ENCODE measurements around the gene TRANK1. TPM values are rescaled to one million over a fixed set of nuclear protein-coding genes. Genes with fewer than 3 reads are reported as not detected.
A peak's percentile ranks its signal among the peaks of the same experiment; 100 is the strongest.

TRANK1 gene
- total and polyA plus RNA-seq, 5 donors from 2014 or later, result 24.6 to 139 (median 29.1) TPM

DNA sequence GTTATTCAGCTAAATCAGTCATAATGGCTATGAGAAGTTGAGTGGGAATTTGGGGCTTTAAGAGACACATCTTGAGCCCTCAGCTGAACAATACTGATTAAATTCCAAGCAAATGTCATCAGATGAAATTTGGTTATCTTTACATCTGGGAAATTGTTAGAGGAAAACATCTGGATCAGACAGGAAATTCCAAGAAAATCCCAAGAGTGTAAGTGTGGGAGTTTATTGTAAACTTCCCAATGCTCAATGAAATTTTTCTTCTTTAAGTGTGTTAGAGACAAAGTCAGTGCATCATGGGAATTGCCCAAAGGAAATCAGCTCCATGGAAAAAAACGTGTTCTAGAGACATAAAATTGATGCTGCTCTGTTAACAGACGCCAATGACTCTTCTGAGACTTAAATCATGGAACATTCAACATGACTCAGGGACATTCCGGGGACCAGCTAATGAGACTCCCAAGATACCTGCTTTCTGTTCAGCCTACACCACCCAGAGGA is 160.7 kb downstream of the TRANK1 start:
- Histone ChIP-seq H3K27me3 (ENCODE audit: control insufficient read depth, insufficient read depth, low read length) (peaks cover 8% of the 10 kb centered on the region), H3K27ac (ENCODE audit: insufficient read depth, low read length, poor library complexity, severe bottlenecking) (no peak overlapping the region), H3K4me1 (ENCODE audit: control insufficient read depth, insufficient read depth, low read length, poor library complexity, severe bottlenecking) (no peaks in the 10 kb centered on the region), H3K9me3 (ENCODE audit: control insufficient read depth in 2 of 2, low read length in 2 of 2) (no peaks in the 10 kb centered on the region), H3K36me3 (ENCODE audit: control insufficient read depth, insufficient read depth, low read length) (no peaks in the 10 kb centered on the region), H3K4me3 (ENCODE audit: low read depth, low read length) (no peak overlapping the region)
- ATAC-seq (ENCODE audit: low read depth in 2 of 2), result no peak
- H3K27ac Mint-ChIP-seq, result no peak overlapping the region
- H3K9me3 Mint-ChIP-seq, result peaks cover 0 to 5% (median 0%) of the 10 kb centered on the region in 7 donors
- no peaks in the 10 kb centered on the region for H3K36me3 Mint-ChIP-seq
- H3K4me3 Mint-ChIP-seq, result no peak overlapping the region
- H3K27me3 Mint-ChIP-seq, result peaks cover 20% of the 10 kb centered on the region
- DNase-seq, result no peak
- peaks cover 0 to 5% (median 0%) of the 10 kb centered on the region in 4 donors for H3K4me1 Mint-ChIP-seq

DNA sequence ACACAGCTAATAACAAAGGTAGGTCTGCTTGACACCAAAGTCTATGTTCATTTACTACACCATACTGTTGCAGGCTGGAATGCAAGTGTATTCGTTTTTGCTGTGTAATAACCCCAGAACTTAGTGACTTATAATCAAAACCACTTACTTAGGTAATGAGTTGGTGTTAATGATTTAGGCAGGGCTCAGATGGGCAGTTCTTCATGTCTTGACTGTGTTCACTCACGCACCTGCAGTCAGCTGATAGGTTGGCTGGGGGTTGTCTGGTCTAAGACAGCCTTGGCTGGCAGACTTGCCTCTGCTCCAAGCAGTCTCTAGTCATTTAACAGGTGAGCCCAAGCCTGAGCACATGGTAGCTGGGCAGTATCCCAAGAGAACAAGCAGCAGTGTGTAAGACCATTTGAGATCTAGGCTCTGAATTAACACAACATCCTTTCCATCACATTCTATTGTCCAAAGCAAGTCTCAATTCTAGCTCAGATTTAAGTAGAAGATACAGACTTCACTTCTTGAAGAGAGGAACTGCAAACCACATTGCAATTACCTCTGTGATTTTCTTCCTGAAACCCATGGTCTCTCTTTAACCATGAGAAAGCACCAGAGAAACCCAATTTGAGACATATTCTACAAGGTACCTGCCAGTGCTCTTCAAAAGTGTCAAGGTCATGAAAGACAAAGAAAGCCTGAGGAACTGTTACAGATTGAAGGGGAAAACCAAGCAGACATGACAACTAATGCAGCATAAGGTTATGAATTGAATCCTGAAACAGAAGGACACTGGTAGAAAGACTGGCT is 167.2 kb downstream of the TRANK1 start:
- Mint-ChIP-seq H3K27ac (peak overlapping the region in 1 of 3 donors; percentile 21), H3K36me3 (no peaks in the 10 kb centered on the region), H3K9me3 (peaks cover 0 to 1% (median 0%) of the 10 kb centered on the region in 7 donors), H3K4me1 (no peaks in the 10 kb centered on the region), H3K27me3 (peaks cover 15% of the 10 kb centered on the region), H3K4me3 (no peak overlapping the region)
- DNase-seq, result no peak
- no peak overlapping the region for H3K4me3 ChIP-seq (ENCODE audit: low read depth, low read length)
- ATAC-seq (ENCODE audit: low read depth in 2 of 2), result no peak
- peaks cover 6% of the 10 kb centered on the region for H3K27me3 ChIP-seq (ENCODE audit: control insufficient read depth, insufficient read depth, low read length)
- no peak overlapping the region for H3K27ac ChIP-seq (ENCODE audit: insufficient read depth, low read length, poor library complexity, severe bottlenecking)
- H3K36me3 ChIP-seq (ENCODE audit: control insufficient read depth, insufficient read depth, low read length), result no peaks in the 10 kb centered on the region
- no peaks in the 10 kb centered on the region for H3K4me1 ChIP-seq (ENCODE audit: control insufficient read depth, insufficient read depth, low read length, poor library complexity, severe bottlenecking)
- no peaks in the 10 kb centered on the region for H3K9me3 ChIP-seq (ENCODE audit: control insufficient read depth in 2 of 2, low read length in 2 of 2)

Other genes with a start within 250 kb of the TRANK1 start
- not detected for gene DCLK3, start 180.5 kb downstream of the TRANK1 start, total RNA-seq
- not detected for gene DCLK3, start 180.5 kb downstream of the TRANK1 start, polyA plus RNA-seq
- gene EPM2AIP1, start 48.1 kb upstream of the TRANK1 start, total RNA-seq, result 34.0 TPM
- 10 to 100 TPM in 1 of 4 donors, 1 to 10 TPM in 3; 3.5 to 10.7 (median 6.9) TPM for gene EPM2AIP1, start 48.1 kb upstream of the TRANK1 start, polyA plus RNA-seq
- 34.5 TPM for gene MLH1, start 48.5 kb upstream of the TRANK1 start, total RNA-seq
- 10 to 100 TPM; 18.8 to 23.0 (median 22.0) TPM for gene MLH1, start 48.5 kb upstream of the TRANK1 start, polyA plus RNA-seq
- gene LRRFIP2, start 229.5 kb upstream of the TRANK1 start, total RNA-seq, result 78.5 TPM
- gene LRRFIP2, start 229.5 kb upstream of the TRANK1 start, polyA plus RNA-seq, result 10 to 100 TPM; 14.5 to 24.0 (median 19.4) TPM